VCaP (cell line): ENCODE results near the gene FGF6.

Experiments
- H3K27ac ChIP-seq: fragments of 450-650 bp; 2 replicates; pipeline ENCODE4 v1.5.1; 2017
- CTCF ChIP-seq: fragments of 450-650 bp; conservative IDR thresholded peaks from 2 replicates; pipeline ENCODE4 v1.5.1; 2017; ENCODE audit warnings: mild to moderate bottlenecking, moderate library complexity

The FGF6 gene

GRCh38 chr12:4445156-4446101 lies at the start of gene FGF6:
TSS of gene FGF6 (minus strand) at chr12:4445815. CDS start at chr12:4445570, 245 bp downstream.
- no peak within 1 kb of the TSS for H3K27ac ChIP-seq
- no peak for TF ChIP-seq CTCF

DNA sequence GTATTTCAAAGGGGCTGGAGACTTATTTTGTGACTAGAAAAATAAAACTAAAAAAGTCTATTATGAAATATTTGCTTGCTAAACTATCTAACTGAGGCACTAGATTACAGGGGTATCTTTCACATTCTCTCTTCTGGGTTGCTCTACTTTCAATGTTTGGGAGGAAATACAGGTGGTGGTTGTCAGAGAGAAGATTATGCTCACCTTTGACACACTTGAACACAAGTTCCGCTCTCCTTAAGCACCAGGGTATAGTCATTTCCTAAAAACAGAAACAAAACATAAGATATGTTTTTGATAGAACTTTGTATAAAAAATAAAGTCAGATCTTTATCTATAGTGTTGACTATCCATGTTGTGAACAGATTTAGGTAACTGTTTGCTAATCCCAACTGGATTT lies 45.4 kb upstream of the FGF6 start:
- TF ChIP-seq CTCF, result no peak

DNA sequence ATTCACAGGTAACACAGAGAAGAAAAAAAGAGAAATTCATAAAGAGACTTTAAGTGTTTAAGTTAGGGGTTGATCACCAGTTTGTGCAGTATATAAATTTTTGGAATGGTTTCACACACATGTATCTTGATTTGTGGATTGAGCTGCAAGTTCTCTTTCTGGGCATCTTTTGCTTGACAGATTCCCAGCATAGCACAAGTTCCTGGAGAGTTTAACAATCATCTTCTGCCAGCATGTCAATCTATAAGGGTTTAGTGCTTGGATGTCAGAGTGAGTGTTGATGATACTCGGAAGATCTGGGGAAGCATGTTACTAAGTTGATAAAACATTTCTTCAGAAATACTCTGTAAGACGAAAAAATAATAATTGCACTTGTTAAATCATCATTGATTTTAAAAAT lies 43.9 kb upstream of the FGF6 start:
- TF ChIP-seq CTCF, result no peak
- H3K27ac ChIP-seq, result no peak overlapping the region

More for the DNA sequence above, 45.4 kb upstream of the FGF6 start:
- no peak overlapping the region for H3K27ac ChIP-seq

DNA sequence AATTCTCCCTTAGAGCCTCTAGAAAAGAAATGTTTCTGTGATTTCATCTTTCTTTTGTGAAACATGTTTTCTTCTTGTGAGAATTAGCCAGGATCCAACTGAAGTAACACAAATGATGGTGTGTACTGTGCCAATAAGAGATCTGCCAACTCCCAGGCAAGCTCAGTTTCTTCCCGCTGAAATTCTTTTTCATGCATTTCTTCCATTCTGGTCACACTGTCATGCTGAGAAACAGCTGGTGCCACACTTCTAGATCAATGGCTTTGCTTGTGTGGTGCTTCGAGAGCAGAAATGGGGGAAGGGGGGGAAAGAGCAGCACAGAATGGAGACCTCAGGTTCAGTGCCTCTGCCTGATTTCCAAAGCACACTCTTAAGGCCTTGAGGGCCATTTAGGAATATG lies 41.4 kb upstream of the FGF6 start:
- no peak overlapping the region for H3K27ac ChIP-seq
- no peak for TF ChIP-seq CTCF

DNA sequence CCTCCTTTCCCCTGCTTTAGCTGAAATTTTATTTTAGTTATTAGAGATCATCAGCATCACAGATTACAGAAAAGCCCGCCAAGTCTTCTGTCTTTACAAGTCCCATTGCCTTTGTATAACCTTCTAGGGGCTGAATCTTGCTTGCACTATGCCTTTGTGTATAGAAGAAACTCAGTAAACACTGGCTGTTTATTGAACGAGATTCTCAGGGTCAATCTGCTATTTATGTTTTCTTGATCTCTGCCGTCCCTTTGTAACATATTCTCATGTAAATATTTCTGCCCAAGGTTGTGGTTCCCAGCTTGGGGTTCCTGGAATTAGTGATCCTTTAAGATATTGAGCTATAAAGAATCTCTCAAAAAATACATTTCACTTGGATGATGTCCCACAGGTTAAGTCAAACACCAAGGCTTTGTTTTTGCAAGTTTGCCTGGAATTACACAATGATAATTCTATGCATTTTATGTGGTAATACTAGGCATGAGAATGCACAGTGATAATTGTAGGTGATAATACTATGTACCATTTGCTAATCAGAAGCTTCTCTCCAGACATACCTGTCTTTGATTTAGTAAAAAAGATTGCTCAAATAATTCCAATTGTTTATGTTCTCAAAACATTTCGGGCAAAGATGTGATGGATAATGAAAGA lies 40.6 kb upstream of the FGF6 start:
- TF ChIP-seq CTCF, result no peak
- no peak overlapping the region for H3K27ac ChIP-seq

- no peak overlapping the region for H3K27ac ChIP-seq
- TF ChIP-seq CTCF, result no peak
These were observed 38.5 kb upstream of the FGF6 start for GRCh38 chr12:4483885-4484823.

- TF ChIP-seq CTCF, result no peak
- no peak overlapping the region for H3K27ac ChIP-seq
These were observed 37.3 kb upstream of the FGF6 start for GRCh38 chr12:4482936-4483335.
